Germinal center (tissue), 1 donor: ENCODE measurements around the gene SNU13.
"Not testable (repeated sequence)": the region's sequence is repeated elsewhere in the genome, so short reads cannot be mapped to it uniquely, and the experiment has no call there.

Experiments
- DNase-seq: peaks from one replicate; pipeline ENCODE4 v3.0.0; 2012; ENCODE audit warnings: mixed read lengths, low spot score

Gene SNU13

GRCh38 chr22:41688365-41689211 is at the start of gene SNU13:
Gene SNU13 (minus strand): TSS chr22:41688867. CDS start chr22:41688796, 71 bp downstream.
- DNase-seq = peak; percentile 92

GRCh38 chr22:41733241-41733640 is 44.6 kb upstream of the SNU13 start:
- not testable (repeated sequence) for DNase-seq

- peak; percentile 66 for DNase-seq
Measured at GRCh38 chr22:41732096-41732772, 43.6 kb upstream of the SNU13 start.

GRCh38 chr22:41731609-41732008 is 42.9 kb upstream of the SNU13 start:
- no peak for DNase-seq

- DNase-seq = no peak
Measured at GRCh38 chr22:41725510-41726110, 36.9 kb upstream of the SNU13 start.

GRCh38 chr22:41722496-41722895 is 33.8 kb upstream of the SNU13 start:
- no peak for DNase-seq

- no peak for DNase-seq
Measured at GRCh38 chr22:41713004-41713403, 24.3 kb upstream of the SNU13 start.

- DNase-seq = no peak
Measured at GRCh38 chr22:41709341-41709740, 20.7 kb upstream of the SNU13 start.

GRCh38 chr22:41702763-41703162 is 14.1 kb upstream of the SNU13 start:
- no peak for DNase-seq

GRCh38 chr22:41700108-41700364 is 11.4 kb upstream of the SNU13 start:
- no peak for DNase-seq

- DNase-seq = peak; percentile 95
Measured at GRCh38 chr22:41699264-41700107, 10.8 kb upstream of the SNU13 start, which contains the start of gene MEI1. Gene MEI1 (plus strand): TSS chr22:41699503. CDS start chr22:41699539, 36 bp downstream.

GRCh38 chr22:41697126-41697775 is 8.6 kb upstream of the SNU13 start:
- peak; percentile 90 for DNase-seq

- no peak for DNase-seq
Measured at GRCh38 chr22:41696703-41697102, 8.0 kb upstream of the SNU13 start.

GRCh38 chr22:41695211-41695610 is 6.5 kb upstream of the SNU13 start:
- no peak for DNase-seq

GRCh38 chr22:41690476-41690875 is 1.8 kb upstream of the SNU13 start:
- no peak for DNase-seq

- no peak for DNase-seq
Measured at GRCh38 chr22:41687901-41688364, 734 bp downstream of the SNU13 start.

GRCh38 chr22:41686890-41687289 is 1.8 kb downstream of the SNU13 start:
- not testable (repeated sequence) for DNase-seq

- no peak for DNase-seq
Measured at GRCh38 chr22:41684194-41684593, 4.5 kb downstream of the SNU13 start.

GRCh38 chr22:41683616-41684015 is 5.1 kb downstream of the SNU13 start:
- DNase-seq = no peak

- DNase-seq = no peak
Measured at GRCh38 chr22:41683052-41683451, 5.6 kb downstream of the SNU13 start.

GRCh38 chr22:41682033-41682807 is 6.4 kb downstream of the SNU13 start:
- peak; percentile 84 for DNase-seq
